H7 (cell line): ENCODE results near the gene PLEKHG4B. TPM values are rescaled to one million over a fixed set of nuclear protein-coding genes. Genes with fewer than 3 reads are reported as not detected.
"Not testable (repeated sequence)": the region's sequence is repeated elsewhere in the genome, so short reads cannot be mapped to it uniquely, and the experiment has no call there.

ENCODE experiments used
- DNase-seq: peaks from one replicate; pipeline ENCODE4 v3.0.0; 2012
- H3K27me3 ChIP-seq: 2 replicates; pipeline ENCODE4 v1.6.0; 2011; ENCODE audit warnings: mild to moderate bottlenecking, low read length; ENCODE audit not compliant: control insufficient read depth, insufficient read depth
- H3K36me3 ChIP-seq: replicated peaks from 2 replicates; pipeline ENCODE4 v1.5.1; 2011; ENCODE audit warnings: low read length; ENCODE audit not compliant: control insufficient read depth, insufficient read depth
- H3K4me3 ChIP-seq: 2 replicates; pipeline ENCODE4 v1.5.1; 2011; ENCODE audit warnings: low read depth, mild to moderate bottlenecking, control low read depth, low read length, moderate library complexity; ENCODE audit not compliant: insufficient read depth
- total RNA-seq: library from RNA; depleted of rRNA; stranded (reverse); fragments of >200 nt; shearing (Covaris generic); gene quantifications from 2 replicates; pipeline ENCODE4 v1.2.3, GENCODE V29; 2014

Gene PLEKHG4B
- total RNA-seq, 1 experiment from 2014 or later, result 34.1 TPM

DNA sequence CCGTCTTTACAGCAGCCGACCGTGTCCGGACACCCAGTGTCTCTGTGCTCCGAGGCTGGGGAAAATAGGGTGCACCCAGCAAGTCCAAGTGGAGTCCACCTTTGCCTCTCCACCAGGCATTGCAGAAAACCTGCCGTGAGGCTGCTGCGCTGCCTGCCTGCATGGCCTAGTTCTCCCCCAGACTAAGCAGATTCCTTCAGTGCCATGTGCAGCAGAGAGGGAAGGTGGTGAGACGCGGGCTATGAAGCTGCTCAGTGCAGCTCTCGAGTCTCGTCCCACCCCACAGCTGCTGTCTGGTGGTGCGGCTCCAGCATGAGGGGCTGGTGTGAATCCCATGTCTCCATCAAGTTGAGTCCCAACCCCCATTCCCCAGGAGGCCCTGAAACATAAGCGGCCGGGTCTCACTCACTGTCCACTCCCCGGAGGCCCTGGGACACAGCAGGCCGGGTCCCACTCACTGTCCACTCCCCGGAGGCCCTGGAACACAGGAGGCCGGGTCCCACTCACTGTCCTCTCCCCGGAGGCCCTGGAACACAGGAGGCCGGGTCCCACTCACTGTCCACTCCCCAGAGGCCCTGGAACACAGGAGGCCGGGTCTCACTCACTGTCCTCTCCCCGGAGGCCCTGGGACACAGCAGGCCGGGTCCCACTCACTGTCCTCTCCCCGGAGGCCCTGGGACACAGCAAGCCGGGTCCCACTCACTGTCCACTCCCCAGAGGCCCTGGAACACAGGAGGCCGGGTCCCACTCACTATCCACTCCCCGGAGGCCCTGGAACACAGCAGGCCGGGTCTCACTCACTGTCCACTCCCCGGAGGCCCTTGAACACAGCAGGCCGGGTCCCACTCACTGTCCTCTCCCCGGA lies 19.4 kb upstream of the PLEKHG4B start:
- not testable (repeated sequence) for H3K27me3 ChIP-seq, H3K36me3 ChIP-seq

DNA sequence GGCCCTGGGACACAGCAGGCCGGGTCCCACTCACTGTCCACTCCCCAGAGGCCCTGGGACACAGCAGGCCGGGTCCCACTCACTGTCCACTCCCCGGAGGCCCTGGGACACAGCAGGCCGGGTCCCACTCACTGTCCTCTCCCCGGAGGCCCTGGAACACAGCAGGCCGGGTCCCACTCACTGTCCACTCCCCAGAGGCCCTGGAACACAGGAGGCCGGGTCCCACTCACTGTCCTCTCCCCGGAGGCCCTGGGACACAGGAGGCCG lies 18.9 kb upstream of the PLEKHG4B start:
- H3K4me3 ChIP-seq, DNase-seq, H3K36me3 ChIP-seq, H3K27me3 ChIP-seq: not testable (repeated sequence)

More for the DNA sequence above, 19.4 kb upstream of the PLEKHG4B start:
- DNase-seq, result peak; percentile 30
- not testable (repeated sequence) for H3K4me3 ChIP-seq

GRCh38 chr5:73768-74502 lies 18.0 kb upstream of the PLEKHG4B start:
- no peaks in the 10 kb centered on the region for H3K27me3 ChIP-seq
- DNase-seq, result peak; percentile 56
- H3K4me3 ChIP-seq, result no peak overlapping the region
- no peaks in the 10 kb centered on the region for H3K36me3 ChIP-seq

- H3K27me3 ChIP-seq, result no peaks in the 10 kb centered on the region
- no peak overlapping the region for H3K4me3 ChIP-seq
- no peak for DNase-seq
- H3K36me3 ChIP-seq, result no peaks in the 10 kb centered on the region
These were observed 17.4 kb upstream of the PLEKHG4B start for GRCh38 chr5:74503-75109.

GRCh38 chr5:75331-76320 lies 16.3 kb upstream of the PLEKHG4B start:
- no peaks in the 10 kb centered on the region for H3K27me3 ChIP-seq
- no peaks in the 10 kb centered on the region for H3K36me3 ChIP-seq
- DNase-seq, result peak; percentile 76
- H3K4me3 ChIP-seq, result no peak overlapping the region

GRCh38 chr5:76358-77169 lies 15.4 kb upstream of the PLEKHG4B start:
- no peaks in the 10 kb centered on the region for H3K27me3 ChIP-seq
- no peak overlapping the region for H3K4me3 ChIP-seq
- peak; percentile 37 for DNase-seq
- H3K36me3 ChIP-seq, result no peaks in the 10 kb centered on the region

GRCh38 chr5:77170-77501 lies 14.8 kb upstream of the PLEKHG4B start:
- Histone ChIP-seq H3K4me3 (no peak overlapping the region), H3K27me3 (no peaks in the 10 kb centered on the region), H3K36me3 (no peaks in the 10 kb centered on the region)
- DNase-seq, result no peak

DNA sequence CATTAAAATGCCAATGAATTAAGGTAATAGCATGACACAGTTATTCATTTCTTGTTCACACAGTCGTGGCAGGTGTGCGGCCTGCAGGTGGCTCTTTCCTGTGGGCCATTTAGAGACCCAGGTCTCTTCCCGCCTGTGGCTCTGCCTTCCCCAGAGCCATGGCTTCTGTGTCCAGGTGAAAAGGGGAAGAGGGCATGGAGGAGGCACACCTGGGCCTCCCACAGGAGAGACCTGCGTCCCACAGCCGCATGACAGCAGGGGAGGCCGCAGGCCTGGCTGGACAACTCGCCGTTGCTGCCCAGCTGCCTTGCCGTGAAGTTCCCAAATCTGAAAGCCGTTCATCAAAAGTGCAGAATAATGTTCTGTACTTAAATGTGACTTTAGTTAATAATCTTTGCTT lies 14.4 kb upstream of the PLEKHG4B start:
- Histone ChIP-seq H3K36me3 (no peaks in the 10 kb centered on the region), H3K27me3 (no peaks in the 10 kb centered on the region), H3K4me3 (no peak overlapping the region)
- peak; percentile 50 for DNase-seq

DNA sequence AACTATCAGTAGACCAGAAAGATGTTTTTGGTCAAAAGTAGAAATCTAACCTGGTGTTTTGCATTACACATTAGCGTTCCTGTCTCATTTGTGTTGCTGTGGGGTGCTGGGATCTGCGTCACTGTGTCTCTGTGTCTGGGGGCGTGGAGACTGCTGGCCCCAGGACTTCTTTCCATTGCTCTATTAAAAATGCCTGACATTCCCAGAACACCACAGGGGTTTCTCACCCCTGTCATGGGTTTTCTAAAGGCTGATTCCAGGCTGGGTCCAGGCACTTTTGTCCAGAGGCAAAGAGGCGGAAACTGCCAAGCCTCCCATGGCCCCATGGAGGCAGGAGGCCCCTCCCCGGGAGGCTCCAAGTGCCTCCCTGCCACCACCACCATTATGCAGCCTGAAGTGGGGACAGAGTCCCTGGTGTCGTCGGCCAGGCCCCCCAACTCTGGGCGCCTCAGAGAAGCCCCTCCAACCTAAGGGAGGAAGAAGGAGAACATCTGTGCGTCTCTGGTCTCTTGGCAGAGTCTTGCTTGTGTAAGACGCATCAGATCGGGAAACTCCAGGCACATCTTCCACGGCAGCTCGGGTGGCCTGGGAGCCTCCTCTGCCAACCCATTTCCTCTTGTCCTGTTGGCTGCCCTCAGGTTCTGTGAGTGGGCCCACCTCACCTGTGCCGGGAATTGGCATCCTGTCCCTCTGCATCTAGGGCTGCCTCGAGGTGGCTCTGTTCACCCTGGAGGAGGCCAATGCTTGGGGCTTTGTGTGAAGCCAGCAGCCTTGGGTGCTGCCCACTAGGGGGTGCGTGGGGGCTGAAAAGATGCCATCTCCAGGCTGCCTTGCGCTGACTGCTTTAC lies 13.8 kb upstream of the PLEKHG4B start:
- Histone ChIP-seq H3K27me3 (no peaks in the 10 kb centered on the region), H3K36me3 (no peaks in the 10 kb centered on the region), H3K4me3 (no peak overlapping the region)
- DNase-seq, result peak; percentile 66

DNA sequence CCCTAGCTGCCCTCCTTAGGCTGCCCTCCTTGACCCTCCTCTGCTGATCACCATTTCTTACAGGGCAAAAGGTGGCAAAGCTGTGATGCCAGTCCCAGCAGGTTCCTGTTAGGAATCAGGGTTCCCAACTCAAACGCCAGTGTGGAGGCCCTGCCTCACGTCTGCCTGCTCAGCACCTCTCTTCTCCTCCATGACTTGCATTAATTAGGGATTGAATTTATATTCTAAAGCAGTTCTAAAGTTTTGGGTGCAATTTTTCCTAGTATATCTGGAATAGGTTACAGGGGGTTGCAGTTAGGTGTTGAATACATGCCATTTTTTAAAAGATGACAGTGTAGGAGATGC lies 13.2 kb upstream of the PLEKHG4B start:
- no peaks in the 10 kb centered on the region for H3K27me3 ChIP-seq
- H3K36me3 ChIP-seq, result no peaks in the 10 kb centered on the region
- no peak for DNase-seq
- H3K4me3 ChIP-seq, result no peak overlapping the region

GRCh38 chr5:79263-79662 lies 12.7 kb upstream of the PLEKHG4B start:
- Histone ChIP-seq H3K27me3 (no peaks in the 10 kb centered on the region), H3K36me3 (no peaks in the 10 kb centered on the region), H3K4me3 (no peak overlapping the region)
- DNase-seq, result peak; percentile 28

DNA sequence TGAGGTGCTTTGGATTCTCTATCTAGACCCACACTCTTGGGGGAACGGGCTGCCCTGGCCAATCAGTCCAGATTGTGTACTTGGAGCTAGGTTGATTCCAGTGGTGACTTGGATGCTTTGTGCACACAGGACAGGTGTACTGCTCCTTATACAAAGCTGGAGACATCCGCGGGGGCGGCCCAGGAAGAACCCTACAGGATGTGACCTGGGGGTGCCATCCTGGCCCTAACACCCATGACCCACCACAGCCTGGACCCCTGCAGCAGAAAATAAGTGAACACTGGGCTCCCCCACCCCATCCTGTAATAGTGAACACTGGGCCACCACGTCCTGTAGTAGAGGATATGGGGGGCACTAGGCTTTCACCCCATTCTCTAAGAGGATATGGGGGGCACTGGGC lies 12.1 kb upstream of the PLEKHG4B start:
- Histone ChIP-seq H3K36me3 (no peaks in the 10 kb centered on the region), H3K27me3 (no peaks in the 10 kb centered on the region), H3K4me3 (no peak overlapping the region)
- peak; percentile 15 for DNase-seq

GRCh38 chr5:81391-82021 lies 10.5 kb upstream of the PLEKHG4B start:
- H3K4me3 ChIP-seq, result no peak overlapping the region
- no peaks in the 10 kb centered on the region for H3K36me3 ChIP-seq
- DNase-seq, result peak; percentile 58
- H3K27me3 ChIP-seq, result no peaks in the 10 kb centered on the region
